GM12873 (cell line): Measurements from ENCODE around the gene KRT7.

Experiments
- TF ChIP-seq, protein P1 (sequence below): IDR thresholded peaks from 2 replicates; pipeline ENCODE4 v1.5.1; 2012; ENCODE audit warnings: low read depth, mild to moderate bottlenecking, moderate library complexity, low read length, control low read depth; ENCODE audit not compliant: insufficient read depth; ENCODE audit errors: missing control alignments

Gene KRT7

GRCh38 chr12:52193991-52194390, 39.1 kb upstream of the KRT7 start:
- TF ChIP-seq, protein P1, sequence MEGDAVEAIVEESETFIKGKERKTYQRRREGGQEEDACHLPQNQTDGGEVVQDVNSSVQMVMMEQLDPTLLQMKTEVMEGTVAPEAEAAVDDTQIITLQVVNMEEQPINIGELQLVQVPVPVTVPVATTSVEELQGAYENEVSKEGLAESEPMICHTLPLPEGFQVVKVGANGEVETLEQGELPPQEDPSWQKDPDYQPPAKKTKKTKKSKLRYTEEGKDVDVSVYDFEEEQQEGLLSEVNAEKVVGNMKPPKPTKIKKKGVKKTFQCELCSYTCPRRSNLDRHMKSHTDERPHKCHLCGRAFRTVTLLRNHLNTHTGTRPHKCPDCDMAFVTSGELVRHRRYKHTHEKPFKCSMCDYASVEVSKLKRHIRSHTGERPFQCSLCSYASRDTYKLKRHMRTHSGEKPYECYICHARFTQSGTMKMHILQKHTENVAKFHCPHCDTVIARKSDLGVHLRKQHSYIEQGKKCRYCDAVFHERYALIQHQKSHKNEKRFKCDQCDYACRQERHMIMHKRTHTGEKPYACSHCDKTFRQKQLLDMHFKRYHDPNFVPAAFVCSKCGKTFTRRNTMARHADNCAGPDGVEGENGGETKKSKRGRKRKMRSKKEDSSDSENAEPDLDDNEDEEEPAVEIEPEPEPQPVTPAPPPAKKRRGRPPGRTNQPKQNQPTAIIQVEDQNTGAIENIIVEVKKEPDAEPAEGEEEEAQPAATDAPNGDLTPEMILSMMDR = no peak

- TF ChIP-seq, protein P1 = no peak
Measured at GRCh38 chr12:52195065-52195730, 37.8 kb upstream of the KRT7 start.

- TF ChIP-seq, protein P1 = no peak
Measured at GRCh38 chr12:52197371-52198231, 35.4 kb upstream of the KRT7 start.

- TF ChIP-seq, protein P1 = no peak
Measured at GRCh38 chr12:52198454-52199215, 34.4 kb upstream of the KRT7 start.

- TF ChIP-seq, protein P1 = no peak
Measured at GRCh38 chr12:52199294-52199919, 33.6 kb upstream of the KRT7 start.

- TF ChIP-seq, protein P1 = no peak
Measured at GRCh38 chr12:52200086-52200780, 32.8 kb upstream of the KRT7 start.
